PFSK-1 (cell line): ENCODE results near the gene TBC1D22A.

ENCODE experiments used
- SIN3A ChIP-seq: IDR thresholded peaks from 2 replicates; pipeline ENCODE4 v1.6.1; 2012; ENCODE audit warnings: mild to moderate bottlenecking, low read length, moderate library complexity, borderline replicate concordance; ENCODE audit not compliant: insufficient read depth
- TF ChIP-seq, protein P1 (sequence below), 2 experiments: IDR thresholded peaks; 2 replicates each; pipeline versions ENCODE4 v1.6.1 to v1.8.0; 2011 to 2012; ENCODE audit warnings: low read depth in 2 of 2, low read length in 2 of 2, control low read depth in 1 of 2, inconsistent platforms in 1 of 2, mild to moderate bottlenecking in 1 of 2, moderate library complexity in 1 of 2; ENCODE audit not compliant: insufficient read depth in 1 of 2

DNA sequence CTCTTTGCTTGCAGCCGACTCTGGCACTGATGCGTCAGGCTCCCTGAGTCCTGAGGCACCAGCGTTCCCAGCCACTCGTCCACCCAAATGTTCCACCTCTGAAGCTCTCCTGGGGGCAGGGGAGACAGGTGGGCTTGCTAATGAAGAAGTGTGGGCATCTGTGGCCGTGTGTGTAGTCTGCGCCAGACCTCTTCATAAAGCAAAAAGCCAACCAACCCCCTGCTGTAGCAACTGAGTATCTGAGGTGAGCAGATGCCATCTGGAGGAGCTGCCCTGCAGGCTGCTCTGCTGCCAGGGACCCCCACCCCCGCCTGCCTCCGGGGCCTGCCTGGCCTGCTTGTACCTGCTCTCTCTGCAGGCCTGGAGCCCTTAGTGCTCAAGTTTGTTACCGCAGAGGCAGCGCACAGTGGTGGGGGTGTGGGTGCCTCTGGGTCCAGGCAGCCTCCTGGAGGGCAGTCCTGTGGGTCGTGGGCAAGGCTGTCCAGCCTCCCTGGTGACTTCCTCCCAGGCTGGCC is 272.5 kb downstream of the TBC1D22A start:
- no peak for TF ChIP-seq SIN3A
- TF ChIP-seq, protein P1, sequence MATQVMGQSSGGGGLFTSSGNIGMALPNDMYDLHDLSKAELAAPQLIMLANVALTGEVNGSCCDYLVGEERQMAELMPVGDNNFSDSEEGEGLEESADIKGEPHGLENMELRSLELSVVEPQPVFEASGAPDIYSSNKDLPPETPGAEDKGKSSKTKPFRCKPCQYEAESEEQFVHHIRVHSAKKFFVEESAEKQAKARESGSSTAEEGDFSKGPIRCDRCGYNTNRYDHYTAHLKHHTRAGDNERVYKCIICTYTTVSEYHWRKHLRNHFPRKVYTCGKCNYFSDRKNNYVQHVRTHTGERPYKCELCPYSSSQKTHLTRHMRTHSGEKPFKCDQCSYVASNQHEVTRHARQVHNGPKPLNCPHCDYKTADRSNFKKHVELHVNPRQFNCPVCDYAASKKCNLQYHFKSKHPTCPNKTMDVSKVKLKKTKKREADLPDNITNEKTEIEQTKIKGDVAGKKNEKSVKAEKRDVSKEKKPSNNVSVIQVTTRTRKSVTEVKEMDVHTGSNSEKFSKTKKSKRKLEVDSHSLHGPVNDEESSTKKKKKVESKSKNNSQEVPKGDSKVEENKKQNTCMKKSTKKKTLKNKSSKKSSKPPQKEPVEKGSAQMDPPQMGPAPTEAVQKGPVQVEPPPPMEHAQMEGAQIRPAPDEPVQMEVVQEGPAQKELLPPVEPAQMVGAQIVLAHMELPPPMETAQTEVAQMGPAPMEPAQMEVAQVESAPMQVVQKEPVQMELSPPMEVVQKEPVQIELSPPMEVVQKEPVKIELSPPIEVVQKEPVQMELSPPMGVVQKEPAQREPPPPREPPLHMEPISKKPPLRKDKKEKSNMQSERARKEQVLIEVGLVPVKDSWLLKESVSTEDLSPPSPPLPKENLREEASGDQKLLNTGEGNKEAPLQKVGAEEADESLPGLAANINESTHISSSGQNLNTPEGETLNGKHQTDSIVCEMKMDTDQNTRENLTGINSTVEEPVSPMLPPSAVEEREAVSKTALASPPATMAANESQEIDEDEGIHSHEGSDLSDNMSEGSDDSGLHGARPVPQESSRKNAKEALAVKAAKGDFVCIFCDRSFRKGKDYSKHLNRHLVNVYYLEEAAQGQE (IDR thresholded peaks at IDR 0.05; ENCODE audit: insufficient read depth in 1 of 2, low read depth in 2 of 2, low read length in 2 of 2) = no peak
